Fibroblast of the aortic adventitia (primary cell): ENCODE measurements around the gene PCSK6. TPM values are rescaled to one million over a fixed set of nuclear protein-coding genes. Genes with fewer than 3 reads are reported as not detected.
A peak's percentile ranks its signal among the peaks of the same experiment; 100 is the strongest.

Source experiments
- DNase-seq: peaks from one replicate; pipeline ENCODE4 v3.0.0-alpha.2; 2010; ENCODE audit warnings: low read depth
- H3K4me3 ChIP-seq: 2 replicates; pipeline ENCODE4 v1.5.1; 2011; ENCODE audit warnings: low read depth, mild to moderate bottlenecking, control low read depth, low read length, moderate library complexity
- total RNA-seq: library from RNA; depleted of rRNA; stranded (reverse); fragments of >200 nt; gene quantifications from 2 replicates; pipeline ENCODE4 v1.2.3, GENCODE V29; 2012; ENCODE audit warnings: low replicate concordance
- TF ChIP-seq, protein P1 (sequence below): IDR thresholded peaks from 2 replicates; pipeline ENCODE4 v1.5.1; 2011; ENCODE audit warnings: mild to moderate bottlenecking, low read length, control low read depth, inconsistent platforms; ENCODE audit not compliant: insufficient read depth

The PCSK6 gene
- total RNA-seq, 1 donor: 0.81 TPM

DNA sequence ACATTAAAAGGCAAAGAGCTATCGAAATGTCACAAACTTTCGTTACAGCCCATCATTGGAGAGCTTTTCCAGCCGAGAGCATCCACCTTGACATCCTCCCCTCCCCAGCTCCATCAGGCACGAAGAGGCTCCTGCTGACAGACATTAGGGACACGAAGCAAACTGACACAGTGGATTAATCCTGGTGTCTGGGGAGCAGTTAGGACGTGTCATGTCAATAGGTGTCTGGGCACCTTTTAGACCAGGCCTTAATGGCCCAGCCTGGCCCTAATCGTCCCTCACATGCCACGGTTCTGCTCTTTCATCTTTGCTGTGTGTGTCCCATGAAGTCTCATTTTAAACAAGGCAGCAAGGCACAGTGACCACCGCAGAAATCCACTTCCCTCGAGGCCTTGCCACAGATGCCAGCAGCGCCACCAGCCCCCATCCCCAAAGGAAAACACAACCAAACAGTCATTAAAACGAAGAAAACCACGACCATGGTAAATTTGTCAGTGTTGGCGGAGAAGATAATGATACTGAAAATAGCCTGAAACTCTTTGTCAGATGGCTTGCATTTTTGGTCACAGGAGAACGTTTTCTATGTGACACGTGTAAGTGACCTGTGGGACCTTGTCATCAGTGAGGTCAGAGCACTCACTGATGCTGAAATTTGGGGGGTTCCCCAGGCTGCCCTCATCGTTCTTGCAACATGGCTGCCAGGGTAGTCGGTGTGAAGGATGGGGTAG, 16.3 kb upstream of the PCSK6 start:
- TF ChIP-seq, protein P1, sequence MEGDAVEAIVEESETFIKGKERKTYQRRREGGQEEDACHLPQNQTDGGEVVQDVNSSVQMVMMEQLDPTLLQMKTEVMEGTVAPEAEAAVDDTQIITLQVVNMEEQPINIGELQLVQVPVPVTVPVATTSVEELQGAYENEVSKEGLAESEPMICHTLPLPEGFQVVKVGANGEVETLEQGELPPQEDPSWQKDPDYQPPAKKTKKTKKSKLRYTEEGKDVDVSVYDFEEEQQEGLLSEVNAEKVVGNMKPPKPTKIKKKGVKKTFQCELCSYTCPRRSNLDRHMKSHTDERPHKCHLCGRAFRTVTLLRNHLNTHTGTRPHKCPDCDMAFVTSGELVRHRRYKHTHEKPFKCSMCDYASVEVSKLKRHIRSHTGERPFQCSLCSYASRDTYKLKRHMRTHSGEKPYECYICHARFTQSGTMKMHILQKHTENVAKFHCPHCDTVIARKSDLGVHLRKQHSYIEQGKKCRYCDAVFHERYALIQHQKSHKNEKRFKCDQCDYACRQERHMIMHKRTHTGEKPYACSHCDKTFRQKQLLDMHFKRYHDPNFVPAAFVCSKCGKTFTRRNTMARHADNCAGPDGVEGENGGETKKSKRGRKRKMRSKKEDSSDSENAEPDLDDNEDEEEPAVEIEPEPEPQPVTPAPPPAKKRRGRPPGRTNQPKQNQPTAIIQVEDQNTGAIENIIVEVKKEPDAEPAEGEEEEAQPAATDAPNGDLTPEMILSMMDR: no peak
- H3K4me3 ChIP-seq: no peak overlapping the region
- DNase-seq: no peak

DNA sequence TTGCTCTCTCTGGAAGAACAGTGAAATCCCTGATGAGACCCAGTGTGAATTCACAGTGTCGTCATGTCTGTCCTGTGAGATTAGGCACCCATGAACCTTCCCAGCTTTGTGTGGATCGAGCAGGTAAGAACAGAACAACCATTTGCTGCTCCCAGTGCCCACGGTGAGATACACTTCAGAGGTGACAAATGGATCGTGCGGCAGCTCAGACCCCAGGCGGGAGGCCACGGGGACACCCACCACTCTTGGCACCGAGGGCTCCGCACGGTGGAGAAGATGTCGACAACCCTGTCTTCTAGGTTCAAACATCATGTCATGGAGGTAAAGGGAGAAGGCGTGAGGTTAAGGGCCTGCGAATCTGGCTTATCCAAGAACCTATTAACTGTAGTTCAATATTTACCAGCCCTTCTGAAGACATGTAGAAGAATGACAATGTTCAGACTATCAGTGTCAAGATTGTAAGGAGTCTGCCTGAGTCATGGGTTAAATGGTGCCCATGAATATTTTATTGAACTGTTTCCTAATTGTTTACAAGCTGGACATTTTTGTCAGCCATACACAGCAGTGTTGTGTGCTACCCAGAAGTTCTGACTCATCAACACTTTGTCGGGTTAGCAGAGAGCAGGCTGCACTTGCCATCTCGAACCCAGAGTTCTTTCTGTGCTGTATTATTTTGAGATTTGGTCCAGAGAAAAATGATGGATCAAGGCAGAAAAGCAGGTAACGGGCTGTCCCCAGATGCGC, 15.5 kb upstream of the PCSK6 start:
- TF ChIP-seq, protein P1: no peak
- no peak for DNase-seq
- H3K4me3 ChIP-seq: no peak overlapping the region

DNA sequence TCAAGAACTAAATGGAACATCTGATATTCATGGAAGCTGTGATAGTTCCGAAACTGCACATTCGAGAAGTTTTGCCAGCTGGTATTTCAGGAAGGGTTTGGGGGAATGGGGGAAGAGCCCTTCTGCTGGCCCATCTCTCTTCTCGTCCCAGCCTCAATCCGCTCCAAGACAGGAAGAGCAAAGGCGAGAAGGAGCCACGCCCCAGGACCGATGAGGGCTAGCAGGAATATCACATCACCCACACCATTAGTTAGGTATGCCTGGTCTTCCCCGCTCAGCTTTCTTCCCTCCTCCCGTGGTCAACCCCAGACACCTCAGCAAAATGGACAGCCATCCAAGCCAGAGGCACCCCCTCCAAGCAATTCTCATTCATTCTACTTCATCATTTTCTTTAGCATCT, 14.9 kb upstream of the PCSK6 start:
- DNase-seq: no peak
- no peak overlapping the region for H3K4me3 ChIP-seq
- TF ChIP-seq, protein P1: no peak

DNA sequence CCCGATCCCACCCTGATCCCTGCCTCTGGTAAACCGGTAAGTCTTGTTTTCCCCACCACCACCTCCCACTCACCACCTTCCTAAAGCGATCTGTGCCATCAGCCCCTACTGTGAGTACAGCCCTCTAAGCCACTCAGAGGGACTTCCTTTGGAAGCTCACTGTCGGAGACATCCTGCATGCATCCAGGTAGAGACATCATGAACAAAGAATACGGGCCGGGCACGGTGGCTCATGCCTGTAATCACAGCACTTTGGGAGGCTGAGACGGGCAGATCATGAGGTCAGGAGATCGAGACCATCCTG, 13.7 kb upstream of the PCSK6 start:
- DNase-seq: no peak
- H3K4me3 ChIP-seq: no peak overlapping the region
- TF ChIP-seq, protein P1: no peak

DNA sequence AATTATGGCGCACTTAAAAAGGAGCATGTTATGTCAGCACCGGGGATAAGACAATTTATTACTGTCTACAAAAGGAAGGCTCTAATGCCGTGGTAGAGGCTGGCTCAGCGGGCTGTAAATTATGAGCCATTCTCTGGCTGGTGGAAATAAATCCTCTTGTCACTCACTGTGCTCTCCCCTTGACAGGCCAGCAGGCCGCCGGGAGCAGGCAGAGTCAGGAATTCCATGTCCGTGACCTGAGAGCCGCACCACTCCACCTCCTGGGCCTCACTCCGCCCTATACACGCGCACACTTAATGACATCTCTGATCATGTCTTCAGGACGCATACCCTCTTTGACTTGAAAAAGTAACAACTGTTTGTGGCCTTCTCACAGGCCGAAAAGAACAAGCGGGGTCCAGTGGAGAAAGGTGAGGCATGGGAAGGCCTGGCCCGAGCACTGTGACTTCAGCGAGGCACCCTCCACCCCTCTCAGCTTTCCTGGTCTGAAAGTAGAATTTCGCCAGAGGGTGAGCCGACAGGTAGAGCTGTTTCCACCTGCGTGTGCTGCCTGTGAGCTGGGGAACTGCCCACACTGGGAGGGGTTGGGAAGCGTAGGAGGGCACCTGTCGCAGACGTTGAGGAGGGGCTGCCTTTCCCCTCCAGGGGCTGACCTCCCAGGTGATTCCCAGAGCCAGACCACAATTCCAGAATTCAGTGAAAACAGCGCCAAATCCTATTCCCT, 13.2 kb upstream of the PCSK6 start:
- TF ChIP-seq, protein P1: no peak
- H3K4me3 ChIP-seq: no peak overlapping the region
- DNase-seq: no peak

DNA sequence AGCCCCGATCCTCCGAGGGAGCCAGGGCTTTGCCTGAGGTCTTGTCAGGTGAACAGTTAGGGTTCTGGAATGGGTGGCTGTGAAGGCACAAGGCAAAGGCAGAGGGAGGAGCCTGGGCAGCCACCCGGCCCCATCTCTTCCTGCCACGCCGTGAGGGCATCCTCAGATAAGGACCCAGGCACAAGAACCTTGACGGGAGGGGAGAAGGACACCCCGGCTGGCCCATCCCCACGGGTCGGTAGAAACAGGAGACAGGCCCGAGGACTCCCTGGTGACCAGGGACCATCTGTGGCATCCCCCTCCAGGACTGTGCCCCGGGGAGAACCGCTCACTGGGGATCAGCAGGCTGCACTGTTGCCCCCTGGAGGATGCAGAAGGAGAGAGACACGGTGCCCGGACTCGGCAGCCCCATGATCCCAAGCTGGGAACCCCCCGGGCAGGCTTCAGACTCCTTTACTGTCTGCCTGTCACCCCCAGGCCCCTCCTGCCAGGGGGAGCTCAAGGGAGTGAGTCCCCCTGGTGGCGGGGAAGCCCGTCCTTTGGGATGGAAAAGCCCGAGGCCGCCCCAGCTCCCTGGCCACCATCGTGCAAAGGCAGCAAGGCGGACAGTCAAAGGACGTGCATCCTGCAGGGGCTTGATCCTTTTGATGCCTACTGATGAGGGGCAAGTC, 12.3 kb upstream of the PCSK6 start:
- no peak overlapping the region for H3K4me3 ChIP-seq
- TF ChIP-seq, protein P1: peak; percentile 45
- DNase-seq: no peak
